Measurements from ENCODE around the gene TNIP2.
A peak's percentile ranks its signal among the peaks of the same experiment; 100 is the strongest.
"Not testable (repeated sequence)": the region's sequence is repeated elsewhere in the genome, so short reads cannot be mapped to it uniquely, and the experiment has no call there.

The TNIP2 gene

DNA sequence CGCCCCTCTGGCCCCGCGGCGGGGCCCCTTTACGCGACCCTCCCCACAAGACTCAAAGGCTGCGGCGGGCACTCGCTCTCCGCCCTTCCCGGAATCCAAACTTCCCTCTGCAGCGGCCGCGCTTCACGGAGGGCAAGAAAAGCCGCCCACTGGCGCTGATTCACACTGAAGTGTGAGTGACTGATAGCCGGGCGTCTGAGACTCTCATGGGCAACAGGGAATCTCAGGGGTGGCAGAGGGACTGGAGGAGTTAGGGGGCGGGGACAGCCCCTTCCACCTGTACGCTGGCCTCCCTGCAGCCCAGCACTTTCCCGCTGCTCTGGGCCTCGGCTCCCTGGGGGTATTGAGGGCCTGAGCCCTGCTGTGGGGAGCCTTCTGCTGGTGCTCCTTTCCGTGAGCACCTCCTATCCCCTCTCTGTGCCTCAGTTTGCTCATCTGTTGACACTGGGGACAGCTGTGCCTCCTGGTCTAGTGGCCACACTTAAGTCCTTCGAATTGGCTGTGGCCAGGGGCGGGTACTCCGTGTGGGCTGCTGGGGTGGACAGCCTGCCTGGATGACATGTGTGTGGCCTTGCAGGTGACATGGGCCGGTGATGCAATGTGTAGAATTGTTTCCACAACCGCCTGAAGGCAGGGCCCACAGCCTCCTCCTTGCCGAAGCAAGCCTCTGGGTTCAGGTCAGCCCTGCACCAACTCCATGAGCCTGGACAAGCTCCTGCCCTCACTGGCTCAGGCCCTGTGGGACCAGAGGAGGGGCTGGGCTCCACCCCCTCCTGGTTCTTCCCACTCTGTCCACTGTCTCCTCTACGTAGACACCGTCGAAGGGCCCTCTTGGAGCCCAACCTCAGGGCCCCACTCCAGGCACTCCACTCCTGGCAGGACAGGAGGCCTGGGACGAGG is 37.7 kb upstream of the TNIP2 start:
- peak; percentile 72 for DNase-seq

DNA sequence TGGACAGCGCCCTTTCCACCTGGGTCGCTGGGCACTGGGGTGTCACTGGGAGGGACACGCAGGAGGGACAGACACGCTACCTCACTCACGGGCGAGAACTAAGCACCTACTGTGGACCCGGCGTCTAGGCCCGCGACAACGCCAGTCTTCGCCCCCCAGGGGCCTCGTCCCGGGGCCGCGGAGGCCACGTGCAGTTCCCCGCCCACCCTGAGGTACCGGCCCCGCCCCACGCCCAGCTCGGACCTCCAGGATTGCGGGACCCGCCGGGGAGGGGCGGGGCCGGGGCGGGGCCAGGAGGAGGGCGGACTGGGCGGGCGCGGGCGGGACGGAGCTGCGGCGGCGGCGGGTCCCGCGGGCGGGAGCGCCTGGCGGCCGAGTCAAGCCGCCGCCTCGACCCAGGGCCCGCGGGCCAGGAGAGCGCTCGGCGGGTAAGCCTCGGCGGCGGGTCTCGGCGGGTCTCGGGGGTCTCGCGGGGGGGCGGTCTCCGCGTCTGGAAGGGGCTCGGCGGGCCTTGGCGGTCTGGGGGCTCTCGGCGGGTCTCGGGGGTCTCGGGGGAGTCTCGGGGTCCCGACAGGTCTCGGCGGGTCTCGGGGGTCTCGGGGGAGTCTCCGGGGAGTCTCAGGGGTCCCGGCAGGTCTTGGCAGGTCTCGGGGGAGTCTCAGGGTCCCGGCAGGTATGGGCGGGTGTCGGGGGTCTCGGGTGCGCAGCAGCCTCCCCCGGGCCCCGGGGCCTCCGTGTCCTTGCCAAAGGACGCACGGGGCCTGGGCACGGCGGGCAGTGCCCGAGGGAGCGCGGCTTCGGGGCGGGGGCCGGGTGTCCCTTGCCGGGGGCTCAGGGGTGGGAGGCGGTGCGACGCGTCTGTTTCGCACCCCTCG is 36.8 kb upstream of the TNIP2 start, which contains the start of gene SH3BP2:
SH3BP2 (plus strand) TSS at position 375 of the 875 bp plus-strand sequence. CDS start 27,533 bp downstream, outside the sequence.
- peak; percentile 60 for DNase-seq

DNA sequence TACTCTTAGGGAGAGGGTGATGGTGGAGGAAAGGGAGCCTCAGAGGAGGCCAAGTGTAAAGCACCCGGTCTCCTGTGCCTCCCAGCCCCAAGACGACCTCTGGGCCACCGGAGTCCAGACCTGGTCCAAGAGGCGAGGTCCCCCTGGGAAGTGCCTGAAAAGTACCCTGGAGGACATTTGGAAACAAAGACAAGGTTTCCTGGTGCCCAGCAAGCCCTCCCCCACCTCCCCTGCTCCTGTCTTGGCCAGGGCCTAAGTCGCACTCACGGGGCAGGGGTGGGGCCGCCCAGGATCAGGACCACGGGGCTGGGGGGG is 36.2 kb upstream of the TNIP2 start:
- no peak for DNase-seq

DNA sequence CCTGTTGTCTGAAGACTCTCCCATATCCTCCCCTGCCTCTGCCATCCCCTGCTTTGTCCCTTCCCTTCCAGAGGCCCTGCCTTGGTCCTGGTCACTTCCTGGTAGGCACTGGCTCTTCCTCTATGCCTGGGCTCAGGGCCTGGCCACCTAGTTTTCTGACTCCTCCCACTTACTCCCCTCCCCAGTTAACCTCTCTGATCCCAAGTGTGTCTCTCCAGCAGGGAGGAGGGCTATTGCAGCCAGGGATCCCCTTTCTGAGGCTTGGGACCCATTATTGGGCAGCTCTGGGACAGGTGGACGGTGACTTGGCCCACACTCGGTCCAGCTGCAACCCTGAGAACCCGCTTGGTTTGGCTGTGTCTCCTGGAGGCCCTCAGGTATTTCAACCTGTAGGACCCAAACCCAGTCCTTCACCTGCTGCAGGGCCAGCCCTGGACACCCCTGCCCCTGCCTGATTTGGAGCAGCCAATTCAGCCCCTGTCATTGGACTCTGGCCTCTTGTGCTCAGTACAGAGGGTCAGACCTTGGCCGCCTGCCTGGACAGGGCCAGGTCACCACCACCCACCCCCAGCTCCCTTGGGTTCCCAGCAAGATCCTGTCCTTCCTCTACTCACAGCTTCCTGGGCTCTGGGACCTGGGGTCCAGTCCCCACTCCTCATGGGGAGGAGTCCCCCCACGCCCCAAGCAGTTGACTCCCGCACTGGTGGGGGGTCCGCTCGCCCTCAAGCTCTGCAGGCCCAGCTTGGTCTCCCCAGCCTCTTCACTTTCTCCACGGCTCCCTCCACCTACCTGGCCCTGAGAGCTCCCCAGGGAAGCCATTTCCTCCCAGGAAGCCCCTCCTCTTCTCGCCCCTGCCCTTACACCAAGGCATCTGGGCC is 35.6 kb upstream of the TNIP2 start:
- no peak for DNase-seq

DNA sequence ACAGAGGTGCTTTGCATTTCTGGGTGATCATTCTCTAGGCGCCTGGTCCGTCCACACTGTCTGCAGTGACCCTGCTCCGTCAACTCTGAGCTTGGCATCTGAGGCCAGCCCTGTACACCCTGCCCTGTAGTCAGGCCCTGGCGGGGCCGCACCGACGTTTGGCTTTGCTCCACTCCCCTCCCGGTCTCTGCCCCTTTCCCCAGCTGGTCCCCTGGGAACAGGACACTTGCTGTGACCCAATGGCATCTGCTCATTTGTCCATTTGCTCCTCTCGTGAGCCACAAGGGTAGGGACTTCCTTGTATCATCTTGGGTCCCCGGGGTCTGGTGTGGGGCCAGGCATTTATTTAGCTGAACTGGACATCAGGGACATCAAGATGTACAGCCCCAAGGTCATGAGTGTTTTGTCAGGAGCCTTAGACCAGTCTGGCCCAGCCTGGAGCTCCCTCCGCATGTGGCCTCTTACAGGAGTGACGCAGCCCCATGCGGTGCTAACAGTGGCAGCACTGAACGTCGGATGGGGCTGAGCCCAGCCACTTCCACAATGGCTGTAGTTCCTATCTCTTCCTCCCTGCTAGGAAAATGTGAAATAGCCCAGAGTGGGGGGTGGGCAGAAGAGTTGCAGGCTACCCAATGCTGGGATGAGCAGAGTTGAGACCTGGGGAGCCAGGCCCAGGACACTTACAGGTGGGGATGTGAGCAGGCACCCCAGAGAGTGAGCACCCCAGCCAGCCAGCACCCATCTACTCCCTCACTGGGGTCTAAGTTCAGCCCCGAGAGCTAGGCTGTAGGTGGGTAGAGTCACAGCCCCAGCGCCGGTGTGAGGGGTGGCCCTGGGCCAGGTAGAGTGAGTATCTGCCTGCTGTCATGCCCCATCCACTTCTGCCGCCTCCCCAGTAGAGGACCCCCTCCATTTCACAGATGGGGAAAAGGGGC is 34.7 kb upstream of the TNIP2 start:
- DNase-seq, result no peak

DNA sequence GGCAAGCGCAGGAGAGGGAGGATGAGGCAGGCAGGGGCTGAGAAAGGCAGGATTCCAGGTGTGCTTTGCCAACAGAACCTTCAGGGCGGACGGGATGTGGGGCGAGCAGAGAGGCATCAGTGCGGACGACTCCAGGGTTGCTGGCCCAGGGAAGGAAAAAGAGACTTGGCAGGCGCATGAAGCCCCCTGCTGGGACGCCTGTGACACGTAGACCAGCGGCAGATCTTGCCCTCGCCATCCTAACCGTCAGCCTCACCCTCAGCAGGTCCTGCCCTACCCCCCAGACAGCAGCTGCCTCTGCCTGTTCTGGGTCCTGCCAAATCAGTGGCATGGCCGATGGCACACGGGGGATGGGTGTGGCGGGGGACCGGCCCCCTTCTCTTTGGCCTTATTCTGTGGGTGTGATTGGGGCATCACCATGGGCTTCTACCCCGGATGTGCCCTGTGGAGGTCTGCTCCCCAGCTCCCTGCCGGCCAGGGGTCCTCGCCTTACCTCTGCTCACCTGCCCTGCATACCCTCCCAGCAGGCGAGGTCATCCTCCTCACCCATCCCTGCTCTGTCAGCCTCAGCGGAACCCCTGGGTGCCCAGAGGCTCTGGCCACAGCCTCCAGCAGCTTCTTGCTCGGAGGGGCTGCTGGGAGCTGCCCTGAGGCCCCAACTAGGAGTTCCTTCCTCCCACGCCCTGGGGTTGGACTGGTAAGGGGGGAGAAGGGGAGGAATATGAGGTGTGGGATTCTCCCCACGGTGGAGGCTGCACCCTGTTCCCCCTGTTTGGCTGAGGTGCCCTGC is 33.9 kb upstream of the TNIP2 start:
- no peak for DNase-seq

DNA sequence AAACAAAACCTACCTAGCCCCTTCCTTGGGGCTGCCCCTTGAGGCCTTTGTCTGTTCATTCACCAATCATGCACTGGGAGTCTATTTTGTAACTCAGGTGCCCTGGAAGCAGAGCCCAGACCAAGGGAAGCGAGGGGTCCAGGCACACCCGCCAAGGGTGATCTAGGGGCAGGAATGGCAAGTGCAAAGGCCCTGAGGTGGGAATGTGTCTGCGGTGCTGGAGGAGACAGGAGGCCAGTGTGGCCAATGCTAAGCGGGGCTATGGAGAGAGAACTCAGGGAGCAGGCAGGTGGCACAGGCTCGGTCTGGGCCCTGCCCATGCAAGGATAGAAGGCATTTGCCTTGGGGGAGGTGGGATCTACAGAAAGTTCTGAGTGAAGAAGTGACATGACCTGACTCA is 33.2 kb upstream of the TNIP2 start:
- DNase-seq, result no peak

DNA sequence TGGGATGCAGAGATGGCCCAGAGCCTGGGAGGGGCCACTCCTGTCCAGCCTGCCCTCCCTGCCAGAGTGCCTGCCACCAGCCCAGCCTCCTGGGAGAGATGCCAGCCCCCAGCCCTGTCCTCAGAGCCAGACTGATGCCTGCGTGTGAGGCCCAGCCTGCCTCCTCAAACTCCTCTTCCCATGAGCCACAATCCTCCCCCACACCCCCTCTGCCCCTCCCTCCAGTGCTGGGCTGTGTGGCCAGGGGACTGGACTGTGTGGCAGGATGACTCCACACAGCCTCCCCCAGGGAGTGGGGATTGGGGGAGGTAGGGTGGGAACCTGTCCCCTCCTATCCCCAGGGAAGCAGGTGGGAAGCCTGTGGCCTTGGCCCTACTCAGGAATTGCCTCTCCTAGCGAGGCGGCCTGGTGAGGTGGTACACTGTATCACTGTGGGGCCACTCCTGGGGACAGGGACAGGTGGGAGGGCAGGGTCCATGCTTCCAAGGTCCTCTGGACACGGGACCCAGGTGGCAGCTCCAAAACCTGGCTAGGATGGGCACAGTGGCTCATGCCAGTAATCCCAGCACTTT is 32.5 kb upstream of the TNIP2 start:
- no peak for DNase-seq

DNA sequence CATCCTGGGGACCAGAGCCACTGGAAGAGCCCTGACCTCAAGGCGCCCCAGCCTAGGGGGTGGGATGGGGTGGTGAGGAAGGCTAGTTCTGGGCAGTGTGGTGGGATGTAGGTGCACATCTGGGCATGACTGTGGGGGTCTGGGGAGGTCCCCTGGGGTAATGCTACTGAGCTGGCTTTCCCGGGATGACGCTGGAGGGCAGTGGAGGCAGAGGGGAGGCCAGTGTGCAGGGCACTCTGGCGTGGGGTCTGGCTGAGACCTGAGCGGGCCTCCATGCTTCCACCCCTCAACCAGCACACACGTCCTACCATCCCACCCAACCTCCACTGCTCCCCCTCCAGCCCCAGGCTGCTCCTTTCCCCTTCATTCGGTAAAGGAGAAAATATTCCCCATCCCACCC is 32.0 kb upstream of the TNIP2 start:
- DNase-seq, result no peak

DNA sequence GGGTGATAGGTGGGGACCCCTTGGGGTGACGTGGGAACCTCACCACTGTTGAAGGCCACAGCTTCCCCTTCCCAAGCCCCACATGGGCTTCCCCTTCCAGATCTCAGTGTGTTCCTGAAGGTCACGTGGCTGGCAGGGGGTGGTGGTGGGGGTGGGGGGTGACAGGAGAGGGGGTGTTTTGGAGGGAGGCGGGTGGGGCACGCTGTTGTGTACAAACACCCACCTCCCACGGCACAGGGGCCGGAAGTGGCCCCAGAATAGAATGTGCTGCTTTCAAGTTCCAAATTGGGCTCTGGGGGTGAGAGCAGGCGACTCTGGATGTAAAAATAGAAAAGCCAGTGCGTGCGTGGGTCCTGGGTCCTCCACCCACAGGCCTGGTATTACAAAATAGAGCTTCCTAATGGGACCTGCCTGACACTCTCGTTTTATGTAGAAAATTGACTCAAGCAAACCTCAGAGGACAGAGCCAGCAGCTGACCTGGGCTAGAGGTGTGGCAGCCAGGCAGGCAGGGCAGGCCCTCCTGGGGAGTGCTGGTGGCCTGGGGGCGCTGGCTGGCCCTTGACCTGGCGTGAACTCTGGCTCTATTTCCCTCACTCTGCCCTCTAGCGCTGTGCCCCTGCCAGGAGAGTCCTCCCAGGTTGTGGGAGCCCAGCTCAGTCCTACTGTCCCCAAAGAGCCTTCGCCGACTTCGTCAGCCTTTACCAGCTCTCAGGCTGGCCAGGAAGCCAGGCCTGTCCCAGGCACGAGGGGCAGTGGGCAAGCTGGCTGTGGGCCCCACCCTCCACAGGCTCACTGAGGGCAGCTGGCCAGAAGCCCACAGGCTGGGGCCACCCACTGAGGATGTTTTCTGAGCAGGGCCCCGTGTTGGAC is 31.3 kb upstream of the TNIP2 start:
- no peak for DNase-seq

DNA sequence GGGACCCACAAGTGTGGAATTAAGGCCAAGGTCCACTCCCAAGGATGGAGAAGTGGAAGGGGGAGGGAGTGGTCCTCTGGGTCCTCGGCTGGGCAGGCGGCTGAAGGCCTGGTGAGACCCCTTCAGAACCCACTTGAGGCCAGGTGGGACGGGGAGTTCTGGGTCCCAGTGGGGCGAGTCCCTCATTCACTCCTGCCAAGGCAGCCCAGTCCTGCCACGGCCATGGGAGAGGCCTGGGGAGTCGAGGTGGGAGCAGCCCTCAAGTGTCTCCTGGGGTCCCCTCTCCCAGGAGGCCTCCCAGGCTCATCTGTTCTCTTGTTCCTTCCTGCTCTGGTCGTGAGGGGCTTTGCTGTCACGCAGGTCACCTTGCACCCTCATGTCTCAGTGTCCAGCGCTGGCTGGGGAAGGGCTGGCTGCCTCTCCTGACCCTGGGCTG is 30.7 kb upstream of the TNIP2 start:
- DNase-seq, result no peak

DNA sequence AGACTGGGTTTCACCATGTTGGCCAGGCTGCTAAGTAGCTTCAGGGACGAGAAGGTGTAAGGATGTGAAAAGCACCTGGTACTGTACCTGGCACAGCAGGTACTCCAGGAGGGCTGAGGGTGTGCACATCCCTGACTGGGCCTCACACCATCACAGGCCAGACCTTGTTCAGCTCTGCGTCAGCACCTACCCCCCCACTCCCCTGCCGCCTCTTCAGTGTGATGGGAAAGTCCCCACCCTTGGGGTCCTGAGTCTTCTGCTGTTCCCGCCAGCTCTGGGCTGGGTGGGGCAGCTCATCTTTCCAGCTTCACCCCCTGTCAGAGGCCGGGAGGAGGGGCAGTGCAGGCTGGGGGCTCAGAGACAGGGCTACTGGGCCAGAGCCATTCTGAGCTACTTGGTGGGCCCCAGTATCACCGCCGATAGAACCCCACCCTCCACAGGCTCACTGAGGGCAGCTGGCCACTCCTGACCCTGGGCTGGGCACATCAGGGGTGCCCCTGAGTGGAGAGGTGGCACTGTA is 30.1 kb upstream of the TNIP2 start:
- no peak for DNase-seq

DNA sequence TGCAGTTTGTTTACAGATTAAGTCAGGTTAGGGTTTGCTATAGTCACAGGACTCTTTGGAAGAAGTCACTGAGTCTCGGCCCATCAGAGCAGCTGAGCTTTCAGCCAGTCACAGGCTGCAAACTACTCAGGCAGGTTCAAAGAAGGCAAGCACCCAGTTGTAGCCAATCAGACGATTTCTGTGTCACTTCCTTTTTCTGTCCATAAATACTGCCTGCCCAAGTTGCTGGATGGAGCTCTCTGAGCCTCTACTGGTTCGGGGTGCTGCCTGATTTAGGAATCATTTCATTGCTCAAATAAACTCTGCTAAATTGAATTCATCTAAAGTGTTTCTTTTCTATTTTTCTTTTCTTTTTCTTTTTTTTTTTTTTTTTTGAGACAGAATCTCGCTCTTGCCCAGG is 29.5 kb upstream of the TNIP2 start:
- DNase-seq, result peak; percentile 30

DNA sequence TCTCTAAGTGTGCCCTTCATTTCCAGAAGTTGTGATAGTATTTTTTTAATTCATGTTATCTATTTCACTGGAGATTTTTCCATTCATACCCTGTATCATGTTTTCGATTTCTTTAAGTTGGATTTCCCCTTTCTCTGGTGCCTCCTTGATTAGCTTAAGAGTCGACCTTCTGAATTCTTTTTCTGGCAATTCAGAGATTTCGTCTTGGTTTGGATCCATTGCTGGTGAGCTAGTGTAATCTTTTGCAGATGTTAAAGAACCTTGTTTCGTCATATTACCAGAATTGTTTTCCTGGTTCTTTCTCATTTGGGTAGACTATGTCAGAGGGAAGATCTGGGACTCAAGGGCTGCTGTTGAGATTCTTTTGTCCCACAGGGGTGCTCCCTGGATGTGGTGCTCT is 27.7 kb upstream of the TNIP2 start:
- no peak for DNase-seq

DNA sequence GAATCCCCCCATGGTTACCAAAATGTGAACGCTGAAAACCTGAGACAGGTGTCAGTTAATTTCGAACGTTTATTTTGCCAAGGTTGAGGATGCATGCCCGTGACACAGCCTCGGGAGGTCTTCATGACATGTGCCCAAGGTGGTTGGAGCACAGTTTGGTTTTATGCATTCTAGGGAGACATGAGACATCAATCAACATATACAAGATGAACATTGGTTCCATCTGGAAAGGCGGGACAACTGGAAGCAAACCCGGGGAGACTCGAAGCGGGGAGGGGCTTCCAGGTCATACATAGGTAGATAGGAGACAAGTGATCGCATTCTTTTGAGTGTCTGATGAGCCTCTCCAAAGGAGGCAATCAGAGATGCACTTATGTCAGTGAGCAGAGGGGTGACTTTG is 25.8 kb upstream of the TNIP2 start:
- DNase-seq, result no peak

DNA sequence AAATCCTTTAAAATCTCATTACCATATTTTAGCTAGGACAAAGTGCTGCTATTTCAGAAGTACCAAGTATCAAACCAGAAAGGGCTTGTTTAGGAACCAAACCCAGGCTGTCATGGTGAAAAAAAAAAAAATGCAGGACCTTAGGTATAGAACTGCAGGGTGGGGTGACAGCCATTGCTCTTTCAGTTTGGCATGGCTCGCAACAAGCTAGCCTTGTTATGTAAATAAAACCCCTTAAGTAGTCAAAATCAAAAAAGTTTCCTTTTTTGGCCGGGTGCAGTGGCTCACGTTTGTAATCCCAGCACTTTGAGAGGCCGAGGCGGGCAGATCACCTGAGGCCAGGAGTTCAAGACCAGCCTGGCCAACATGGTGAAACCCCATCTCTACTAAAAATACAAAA is 24.5 kb upstream of the TNIP2 start:
- not testable (repeated sequence) for DNase-seq

DNA sequence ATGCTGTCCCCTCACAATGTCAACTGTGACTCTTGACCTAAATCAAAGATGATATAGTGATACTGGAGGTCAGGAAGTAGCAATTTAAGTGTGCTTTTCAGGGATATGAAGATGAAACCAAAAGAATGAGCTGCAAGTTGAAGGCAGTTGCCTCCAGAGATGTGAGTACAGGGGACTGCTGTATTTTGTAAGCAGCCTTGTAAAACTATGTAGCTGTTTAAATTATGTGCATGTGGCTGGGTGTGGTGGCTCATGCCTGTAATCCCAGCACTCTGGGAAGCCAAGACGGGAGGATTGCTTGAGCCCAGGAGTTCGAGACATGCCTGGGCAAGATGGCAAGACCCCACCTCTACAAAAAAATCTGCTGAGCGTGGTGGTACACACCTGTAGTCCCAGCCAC is 15.1 kb upstream of the TNIP2 start:
- no peak for DNase-seq

DNA sequence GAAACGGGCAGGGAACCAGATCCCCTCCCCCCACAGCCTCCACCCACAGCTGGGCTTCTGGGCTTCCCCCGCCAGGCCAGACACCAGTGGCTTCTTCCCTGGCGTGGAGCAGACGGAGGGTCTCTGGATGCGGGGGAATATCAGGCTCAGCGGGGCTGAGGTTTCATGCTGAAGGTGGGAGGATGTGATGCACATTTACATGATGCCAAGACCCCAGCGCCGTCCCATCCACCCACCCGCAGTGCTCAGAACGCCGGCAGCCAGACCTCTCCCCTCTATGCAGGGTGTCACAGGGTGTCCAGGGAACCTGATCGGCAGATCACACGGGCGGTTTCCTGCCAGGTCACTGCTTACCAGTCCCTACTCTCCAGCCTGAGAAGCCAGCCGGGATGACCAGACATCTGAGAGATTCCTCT is 12.8 kb upstream of the TNIP2 start:
- no peak for DNase-seq

DNA sequence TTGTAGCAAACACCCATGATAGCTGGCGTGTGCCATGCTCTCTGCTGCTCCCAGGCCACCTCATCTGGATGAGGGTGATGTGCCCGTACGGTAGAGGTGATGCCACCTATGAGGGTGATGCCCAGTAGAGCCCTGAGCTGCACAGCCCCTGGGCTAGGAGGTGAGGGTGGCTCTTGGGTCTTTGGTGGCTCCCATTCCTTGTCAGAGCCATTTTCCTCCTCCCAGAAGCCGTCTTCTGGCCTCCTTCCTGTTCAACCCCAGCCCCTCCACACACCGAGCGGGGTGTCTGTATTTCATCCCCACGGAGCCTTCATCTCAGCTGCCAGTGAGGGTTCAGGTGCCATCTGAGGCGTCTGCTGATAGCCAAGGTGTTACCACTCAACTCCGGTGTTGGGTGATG is 12.0 kb upstream of the TNIP2 start:
- no peak for DNase-seq
